GM12864 (cell line): ENCODE measurements around the gene PDE8B.

ENCODE experiments used
- DNase-seq: peaks from one replicate; pipeline ENCODE4 v3.0.0-alpha.2; 2011; ENCODE audit warnings: low read depth
- H3K4me3 ChIP-seq: 2 replicates; pipeline ENCODE4 v1.5.1; 2011; ENCODE audit warnings: mild to moderate bottlenecking, low read depth, low read length, control low read depth
- CTCF ChIP-seq: IDR thresholded peaks from 2 replicates; pipeline ENCODE4 v1.5.1; 2011; ENCODE audit warnings: low read depth, mild to moderate bottlenecking, moderate library complexity, low read length, control low read depth, inconsistent platforms; ENCODE audit errors: missing control alignments

The PDE8B gene

GRCh38 chr5:77177576-77177975, 32.9 kb upstream of the PDE8B start:
- no peak for DNase-seq
- TF ChIP-seq CTCF = no peak
- no peak overlapping the region for H3K4me3 ChIP-seq

- TF ChIP-seq CTCF = no peak
- DNase-seq = no peak
- H3K4me3 ChIP-seq = no peak overlapping the region
Observed at GRCh38 chr5:77180167-77181081, 30.1 kb upstream of the PDE8B start.

GRCh38 chr5:77181173-77181572, 29.3 kb upstream of the PDE8B start:
- no peak for TF ChIP-seq CTCF
- no peak overlapping the region for H3K4me3 ChIP-seq
- no peak for DNase-seq

GRCh38 chr5:77181596-77182304, 28.7 kb upstream of the PDE8B start:
- DNase-seq = no peak

GRCh38 chr5:77182367-77182766, 28.1 kb upstream of the PDE8B start:
- no peak for DNase-seq
- TF ChIP-seq CTCF = no peak

More at GRCh38 chr5:77181596-77182304, 28.7 kb upstream of the PDE8B start:
- no peak for TF ChIP-seq CTCF
- H3K4me3 ChIP-seq = no peak overlapping the region

GRCh38 chr5:77186652-77187370, 23.7 kb upstream of the PDE8B start:
- no peak for TF ChIP-seq CTCF
- H3K4me3 ChIP-seq = no peak overlapping the region
- no peak for DNase-seq

More at GRCh38 chr5:77182367-77182766, 28.1 kb upstream of the PDE8B start:
- H3K4me3 ChIP-seq = no peak overlapping the region
